Sciatic nerve (tissue), 2 donors: ENCODE data around the gene AFAP1L2. TPM values are rescaled to one million over a fixed set of nuclear protein-coding genes. Genes with fewer than 3 reads are reported as not detected.

Source experiments
- ATAC-seq: fragments of 200-7000 bp; cut with Tn5 transposase; one replicate; pipeline ENCODE4 v1.9.1; 2020; ENCODE audit warnings: mild to moderate bottlenecking, moderate library complexity
- DNase-seq: peaks from one replicate; pipeline ENCODE4 v3.0.0-alpha.2; 2020; ENCODE audit warnings: low spot score
- intact Hi-C: fragments of 100-400 bp; cut with DNase I; formaldehyde crosslinking; loops from one replicate; pipeline ENCODE4 v1.14.2; 2022
- total RNA-seq: library from RNA; stranded (reverse); fragmentation: NEBNext Ultra II Directional; extraction: Animal tissue kit (Norgen Biotek cat#: 25700); gene quantifications from one replicate; pipeline ENCODE4 v1.2.1, GENCODE V29; 2021
- donor health status: DM: no; HTN: no; CAD: no.
- donor health status: DM: no; HTN: no; CAD: no.

AFAP1L2 gene
- total RNA-seq, 1 donor from 2014 or later, result 144 TPM

DNA sequence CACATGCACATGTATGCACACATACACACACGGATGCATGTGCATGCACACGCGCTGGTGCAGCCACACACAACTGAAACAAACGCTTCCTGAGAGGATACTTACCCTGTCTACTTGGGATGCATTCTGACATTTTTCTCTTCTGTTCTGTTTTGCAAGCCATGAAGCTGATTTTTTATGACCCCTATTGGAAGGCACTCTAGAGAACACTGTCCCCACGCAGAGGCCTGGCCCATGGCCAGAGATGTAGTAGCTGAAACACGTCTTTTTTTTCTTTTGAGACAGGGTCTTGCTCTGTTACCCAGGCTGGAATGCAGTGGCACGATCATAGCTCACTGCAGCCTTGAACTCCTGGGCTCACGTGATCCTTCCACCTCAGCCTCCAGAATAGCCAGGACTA, 117.4 kb downstream of the AFAP1L2 start:
- intact Hi-C loops, result no loop called here
- DNase-seq, result peak; percentile 42
- no peak for ATAC-seq

DNA sequence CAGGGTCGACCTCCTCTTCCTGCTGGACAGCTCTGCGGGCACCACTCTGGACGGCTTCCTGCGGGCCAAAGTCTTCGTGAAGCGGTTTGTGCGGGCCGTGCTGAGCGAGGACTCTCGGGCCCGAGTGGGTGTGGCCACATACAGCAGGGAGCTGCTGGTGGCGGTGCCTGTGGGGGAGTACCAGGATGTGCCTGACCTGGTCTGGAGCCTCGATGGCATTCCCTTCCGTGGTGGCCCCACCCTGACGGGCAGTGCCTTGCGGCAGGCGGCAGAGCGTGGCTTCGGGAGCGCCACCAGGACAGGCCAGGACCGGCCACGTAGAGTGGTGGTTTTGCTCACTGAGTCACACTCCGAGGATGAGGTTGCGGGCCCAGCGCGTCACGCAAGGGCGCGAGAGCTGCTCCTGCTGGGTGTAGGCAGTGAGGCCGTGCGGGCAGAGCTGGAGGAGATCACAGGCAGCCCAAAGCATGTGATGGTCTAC, 118.3 kb downstream of the AFAP1L2 start:
- ATAC-seq (peak; percentile 9), DNase-seq (peak; percentile 59)
- intact Hi-C loops, result no loop called here

DNA sequence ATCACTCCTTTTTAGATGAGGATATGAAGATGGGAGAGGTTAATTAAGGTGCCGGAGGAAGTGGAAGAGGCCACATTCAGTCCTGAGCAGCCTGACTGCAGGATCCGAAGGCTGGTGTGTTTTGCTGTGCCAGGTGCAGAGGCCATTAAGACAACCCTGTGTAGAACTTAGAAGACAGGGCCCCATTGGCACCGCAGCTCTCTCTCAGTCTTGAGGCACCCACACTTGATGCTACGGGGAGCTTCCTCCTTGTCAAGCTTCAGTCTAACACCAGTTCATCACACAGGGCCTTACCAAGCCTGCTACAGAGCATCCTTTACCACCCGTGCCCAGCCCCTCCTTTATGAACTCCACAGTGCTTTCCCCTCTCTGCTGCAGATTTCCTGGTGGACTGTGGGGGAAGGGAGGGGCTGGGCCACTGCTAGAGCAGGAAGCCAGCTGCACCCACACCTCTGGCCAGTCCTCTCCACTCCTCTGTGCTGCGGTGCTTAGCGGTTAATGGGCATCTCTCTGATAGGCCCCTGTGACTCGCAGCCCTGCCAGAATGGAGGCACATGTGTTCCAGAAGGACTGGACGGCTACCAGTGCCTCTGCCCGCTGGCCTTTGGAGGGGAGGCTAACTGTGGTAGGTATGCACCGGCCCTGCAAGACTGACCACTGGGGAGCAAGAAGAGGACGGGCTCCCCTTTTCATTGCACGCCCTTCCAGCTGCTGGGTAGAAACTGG, 119.8 kb downstream of the AFAP1L2 start:
- ATAC-seq (no peak), DNase-seq (peak; percentile 54)
- intact Hi-C loops, result no loop called here

DNA sequence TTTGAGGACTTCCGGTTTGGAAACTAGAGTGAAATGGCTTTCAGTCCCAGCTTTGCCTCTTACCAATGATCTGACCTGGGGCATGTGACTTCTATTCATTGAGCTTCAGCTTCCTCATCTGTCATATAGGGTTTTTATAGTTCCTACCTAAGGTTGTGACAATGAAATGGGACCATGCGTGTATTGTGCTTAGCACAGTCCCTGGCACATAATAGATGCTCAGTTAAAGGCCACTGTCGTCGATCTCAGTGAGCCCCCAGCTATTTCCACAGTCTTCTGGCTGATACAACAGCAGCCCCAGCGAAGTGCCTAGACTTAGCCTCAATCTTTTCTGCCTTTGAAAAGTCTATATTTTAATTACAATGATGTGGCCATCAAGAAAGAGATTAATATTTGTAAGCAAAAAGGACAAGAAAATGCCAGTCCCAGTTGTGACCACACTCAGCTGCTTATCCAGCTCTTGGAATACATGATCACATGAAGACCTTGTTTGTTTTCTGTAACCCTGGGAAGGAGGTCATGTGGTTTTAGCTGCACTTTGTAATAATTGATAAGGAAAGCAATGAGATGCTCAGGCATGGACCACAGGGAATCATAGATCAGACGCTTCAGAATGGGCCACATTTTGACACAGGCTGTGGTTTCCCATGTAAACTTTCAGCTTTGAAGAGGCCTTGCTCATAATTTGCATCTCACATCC, 120.6 kb downstream of the AFAP1L2 start:
- intact Hi-C loops, result no loop called here
- ATAC-seq (no peak), DNase-seq (no peak)

DNA sequence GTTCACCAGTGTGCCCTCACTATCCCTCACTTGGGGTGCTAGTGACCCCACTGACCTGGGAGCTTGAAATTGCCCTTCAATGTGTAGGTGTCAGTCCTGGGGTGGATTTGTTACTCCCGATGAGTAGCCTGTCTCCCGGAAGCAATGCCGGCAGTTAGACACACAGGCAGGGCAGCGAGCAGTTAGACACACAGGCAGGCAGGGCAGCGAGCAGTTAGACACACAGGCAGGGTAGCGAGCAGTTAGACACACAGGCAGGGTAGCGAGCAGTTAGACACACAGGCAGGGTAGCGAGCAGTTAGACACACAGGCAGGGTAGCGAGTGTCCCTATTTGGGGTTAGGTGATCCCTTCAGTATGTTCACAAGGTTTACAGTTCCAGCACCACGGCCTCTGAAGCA, 121.2 kb downstream of the AFAP1L2 start:
- ATAC-seq (no peak), DNase-seq (no peak)
- intact Hi-C loops, result no loop called here

DNA sequence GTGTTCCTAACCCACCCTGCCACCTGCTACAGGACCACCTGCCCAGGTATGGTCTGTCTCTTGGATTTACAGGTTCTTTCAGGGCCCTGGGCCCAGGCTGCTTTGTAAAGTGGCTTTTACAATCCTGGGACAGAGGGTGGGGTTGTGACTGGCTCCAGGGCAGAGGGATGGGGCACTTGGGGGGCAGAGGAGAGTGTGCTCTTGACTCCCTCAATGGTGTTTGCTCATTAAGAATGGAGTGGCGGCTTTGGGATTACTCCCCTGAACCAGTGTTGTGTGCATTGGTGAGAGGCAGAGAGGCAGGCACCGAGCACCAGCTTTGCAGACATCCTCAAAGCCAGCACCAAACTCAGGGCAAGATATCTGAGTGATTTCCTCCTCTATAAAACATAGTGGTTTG, 121.8 kb downstream of the AFAP1L2 start:
- ATAC-seq, result no peak
- peak; percentile 35 for DNase-seq
- intact Hi-C loops, result no loop called here

DNA sequence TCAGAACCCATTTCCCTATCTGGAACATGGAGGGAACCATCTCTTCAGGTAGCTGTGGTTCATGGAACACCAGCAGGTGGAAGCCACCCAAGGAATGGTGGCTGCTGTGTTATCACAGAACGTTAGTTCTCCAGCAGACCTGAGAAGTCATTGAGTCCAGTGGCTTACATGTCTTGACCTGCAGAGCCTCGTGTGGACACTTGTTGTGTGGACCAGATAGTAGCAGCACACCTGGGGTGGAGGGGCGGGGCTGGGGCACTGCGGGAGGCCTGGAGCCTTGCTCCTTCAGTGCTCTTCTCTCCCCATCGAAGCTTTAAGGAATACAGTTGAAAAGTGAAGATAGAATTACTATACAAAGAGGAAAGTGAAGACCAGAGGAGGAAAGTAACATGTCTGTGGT, 122.8 kb downstream of the AFAP1L2 start:
- no peak for ATAC-seq
- intact Hi-C loops, result no loop called here
- peak; percentile 49 for DNase-seq

DNA sequence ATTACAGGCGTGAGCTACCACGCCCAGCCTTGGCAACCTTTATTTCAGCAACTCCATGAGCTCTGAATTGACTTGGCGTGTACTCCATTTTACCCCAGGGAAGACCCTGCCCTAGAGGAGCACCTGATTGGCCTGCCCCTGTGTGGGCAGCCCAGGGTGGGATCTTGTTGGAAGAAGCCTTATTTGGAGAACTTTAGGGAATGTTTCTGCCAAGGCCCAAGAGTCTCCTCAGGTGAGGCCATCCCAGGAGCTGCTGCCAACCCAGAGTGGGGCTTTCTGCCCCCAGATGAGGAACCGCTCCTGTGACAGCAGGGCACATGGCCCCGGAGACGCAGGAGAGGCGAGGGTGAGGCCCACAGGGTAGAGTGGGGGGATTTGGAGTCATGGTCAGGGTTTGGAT, 123.3 kb downstream of the AFAP1L2 start:
- ATAC-seq, result no peak
- intact Hi-C loops, result no loop called here
- peak; percentile 42 for DNase-seq

DNA sequence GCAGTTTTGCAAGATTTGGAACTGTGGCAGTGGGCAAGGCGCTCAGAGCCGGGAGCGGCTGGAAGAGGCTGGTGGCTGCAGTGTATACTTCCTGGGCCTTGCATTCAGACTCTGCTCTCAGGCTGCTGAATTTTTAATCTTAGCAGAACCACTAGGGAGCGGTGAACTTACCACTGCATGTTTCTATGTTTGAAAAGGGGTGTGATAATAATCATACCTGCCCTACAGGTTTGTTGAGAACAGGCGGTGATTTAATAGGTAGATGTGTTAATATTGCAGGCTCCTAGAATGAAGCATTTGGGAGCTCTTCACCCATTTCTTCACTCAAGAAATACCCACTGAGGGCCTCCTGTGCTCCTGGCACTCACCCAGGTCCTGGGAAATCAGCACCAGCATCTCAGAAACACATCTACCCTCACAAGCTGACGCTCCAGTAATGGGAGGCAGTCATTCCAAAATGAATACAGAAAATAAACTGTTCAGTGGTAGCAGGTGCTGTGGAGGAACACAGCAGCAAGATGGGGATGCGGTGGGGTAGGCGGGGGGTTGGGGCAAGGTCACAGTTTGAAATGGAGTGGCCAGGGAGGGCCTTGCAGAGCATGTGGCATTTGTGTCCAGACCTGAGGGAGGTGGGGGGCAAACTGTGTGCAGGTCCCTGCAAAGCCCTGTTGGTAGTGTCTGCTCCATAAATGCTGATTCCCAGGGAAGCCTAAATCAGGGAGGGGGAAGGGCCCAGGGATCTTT, 124.2 kb downstream of the AFAP1L2 start:
- ATAC-seq (no peak), DNase-seq (no peak)
- intact Hi-C loops, result no loop called here

DNA sequence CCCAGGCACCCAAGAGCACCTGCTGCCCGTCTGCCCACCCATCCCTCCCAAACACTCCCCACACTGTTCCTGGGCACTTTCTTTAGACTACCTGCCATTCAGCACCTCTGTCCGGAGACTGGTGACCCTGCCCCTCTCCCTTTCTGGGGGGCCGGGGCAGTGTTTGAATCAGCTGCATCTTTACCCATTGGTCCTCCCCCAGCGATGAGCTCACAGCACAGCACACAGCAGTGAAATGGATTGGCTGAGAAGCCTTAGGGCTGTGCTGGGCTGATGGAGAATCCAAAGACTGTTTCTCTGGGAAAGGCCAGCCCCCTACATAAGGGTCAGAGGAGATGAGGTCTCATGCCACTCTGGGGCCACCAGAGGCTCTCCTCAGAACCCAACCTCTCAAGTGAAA, 125.0 kb downstream of the AFAP1L2 start:
- DNase-seq, result no peak
- ATAC-seq, result no peak
- intact Hi-C loops, result no loop called here

DNA sequence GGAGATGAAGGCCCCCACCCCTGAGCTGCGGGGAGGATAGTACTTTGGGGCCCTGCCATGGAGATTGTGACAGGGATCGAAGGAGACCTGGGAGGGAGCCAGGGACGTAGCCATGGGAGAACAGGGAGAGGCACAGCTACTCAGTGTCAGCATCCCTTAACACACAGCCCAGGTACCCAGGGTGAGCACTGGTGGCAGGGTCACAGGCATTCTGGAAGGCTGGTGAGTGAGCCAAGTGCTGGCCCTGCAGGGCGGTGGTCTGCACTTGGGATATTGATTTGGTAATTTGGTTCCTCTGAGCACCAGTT, 125.5 kb downstream of the AFAP1L2 start:
- intact Hi-C loops, result no loop called here
- DNase-seq, result no peak
- peak; percentile 18 for ATAC-seq

DNA sequence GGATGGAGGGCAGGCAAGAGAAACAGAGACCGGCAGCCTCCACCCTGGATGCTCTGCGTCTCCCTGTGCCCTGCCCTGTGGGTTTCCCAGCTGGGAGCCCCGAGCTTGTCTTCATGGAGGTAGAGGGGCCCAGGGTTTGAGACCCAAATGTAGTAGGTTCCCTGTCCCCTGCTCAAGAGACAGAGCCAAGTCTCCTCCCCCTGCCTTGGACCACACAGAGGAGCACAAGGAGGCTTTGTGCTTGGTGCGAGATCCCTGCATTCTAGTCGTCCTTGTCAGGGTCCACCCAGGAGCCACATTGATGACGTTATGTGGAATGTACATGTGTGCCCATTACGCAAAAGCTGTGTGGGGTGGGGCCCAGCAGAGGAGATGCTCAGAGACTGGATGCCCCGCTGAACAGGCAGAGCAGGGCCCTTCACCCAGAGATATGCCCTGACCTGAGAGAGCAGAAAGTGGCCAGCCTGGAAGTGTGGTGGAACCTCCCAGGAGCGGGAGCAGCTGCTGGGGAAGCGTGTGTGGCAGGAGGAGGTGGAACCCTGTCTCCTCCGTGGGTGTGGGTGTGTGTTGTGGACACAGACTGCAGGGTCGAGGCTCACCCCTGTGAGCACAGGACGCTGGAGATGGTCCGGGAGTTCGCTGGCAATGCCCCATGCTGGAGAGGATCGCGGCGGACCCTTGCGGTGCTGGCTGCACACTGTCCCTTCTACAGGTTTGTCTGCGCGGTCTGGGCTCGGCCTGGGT, 126.0 kb downstream of the AFAP1L2 start:
- DNase-seq, result no peak
- intact Hi-C loops, result no loop called here
- ATAC-seq, result peak; percentile 14

DNA sequence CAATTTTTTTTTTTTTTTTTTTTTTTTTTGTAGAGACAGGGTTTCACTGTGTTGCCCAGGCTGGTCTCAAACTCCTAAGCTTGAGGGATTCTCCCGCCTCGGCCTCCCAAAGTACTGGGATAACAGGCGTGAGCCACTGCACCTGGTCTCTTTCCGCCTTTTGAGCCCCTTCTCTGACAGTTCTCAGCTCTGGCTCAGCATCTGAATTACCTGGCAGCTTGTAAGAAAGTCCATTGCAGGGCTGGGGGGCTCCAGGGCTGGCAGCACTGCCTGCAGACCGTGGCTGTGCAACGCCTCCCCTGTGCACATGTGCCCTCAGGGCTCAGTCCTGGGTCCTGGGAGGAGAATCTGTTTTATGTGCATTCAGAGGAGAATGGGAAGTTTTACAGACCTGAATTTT, 127.6 kb downstream of the AFAP1L2 start:
- DNase-seq, result no peak
- intact Hi-C loops, result no loop called here
- ATAC-seq, result no peak

DNA sequence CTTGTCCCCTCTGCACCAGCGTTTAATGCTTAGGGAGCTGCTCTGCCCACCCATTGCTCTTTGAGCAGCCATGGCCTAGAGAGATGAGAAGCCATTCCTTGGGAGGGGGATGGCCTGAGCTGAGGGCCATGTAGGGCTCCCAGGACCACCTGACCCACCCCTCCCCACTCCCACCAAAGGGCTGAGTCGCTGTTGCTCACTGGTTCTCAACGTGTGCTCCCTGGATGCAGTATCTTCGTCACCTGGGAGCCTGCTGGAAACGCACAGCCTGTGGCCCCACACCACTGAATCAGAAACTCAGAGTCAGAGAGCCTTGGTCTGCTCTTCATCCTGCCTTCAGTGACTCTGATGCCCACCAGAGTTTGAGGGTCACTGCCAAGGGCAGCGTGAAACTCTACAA, 128.2 kb downstream of the AFAP1L2 start:
- no peak for ATAC-seq
- no peak for DNase-seq
- intact Hi-C loops, result no loop called here

DNA sequence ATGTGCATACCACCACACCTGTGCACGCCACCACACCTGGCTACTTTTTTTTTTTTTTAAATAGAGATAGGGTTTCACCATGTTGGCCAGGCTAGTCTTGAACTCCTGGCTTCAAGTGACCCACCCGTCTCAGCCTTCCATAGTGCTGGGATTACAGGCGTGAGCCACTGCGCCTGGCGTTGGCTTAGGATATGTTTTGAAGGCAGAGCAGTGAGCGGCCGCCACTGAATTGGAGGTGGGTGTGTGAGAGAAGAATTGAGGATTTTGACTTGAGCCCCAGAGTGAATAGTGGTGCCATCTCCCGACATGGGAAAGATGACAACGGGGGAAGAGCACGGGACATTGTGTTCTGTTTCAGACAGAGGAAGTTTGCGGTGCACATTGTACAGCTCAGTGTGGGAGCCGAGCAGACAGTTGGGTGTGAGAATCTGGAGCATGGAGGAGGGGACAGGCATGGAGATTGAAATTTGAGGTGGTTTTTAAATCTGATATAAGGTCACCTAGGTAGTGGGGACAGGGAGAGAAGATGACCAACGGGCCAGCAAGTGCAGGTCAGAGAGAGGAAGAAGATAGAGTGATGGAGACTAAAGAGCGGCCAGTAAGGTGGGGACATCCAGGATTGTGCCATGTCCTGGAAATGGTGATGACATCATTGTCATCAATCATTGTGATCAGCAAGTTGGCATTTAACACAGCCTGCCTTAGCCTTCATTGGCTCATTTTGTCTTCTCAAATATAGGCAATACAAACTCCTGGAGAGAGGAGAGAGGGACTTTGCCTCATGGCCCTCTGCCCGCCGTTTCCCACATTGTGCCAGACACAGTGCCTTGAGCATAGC, 129.5 kb downstream of the AFAP1L2 start:
- no peak for DNase-seq
- intact Hi-C loops, result no loop called here
- ATAC-seq, result no peak

DNA sequence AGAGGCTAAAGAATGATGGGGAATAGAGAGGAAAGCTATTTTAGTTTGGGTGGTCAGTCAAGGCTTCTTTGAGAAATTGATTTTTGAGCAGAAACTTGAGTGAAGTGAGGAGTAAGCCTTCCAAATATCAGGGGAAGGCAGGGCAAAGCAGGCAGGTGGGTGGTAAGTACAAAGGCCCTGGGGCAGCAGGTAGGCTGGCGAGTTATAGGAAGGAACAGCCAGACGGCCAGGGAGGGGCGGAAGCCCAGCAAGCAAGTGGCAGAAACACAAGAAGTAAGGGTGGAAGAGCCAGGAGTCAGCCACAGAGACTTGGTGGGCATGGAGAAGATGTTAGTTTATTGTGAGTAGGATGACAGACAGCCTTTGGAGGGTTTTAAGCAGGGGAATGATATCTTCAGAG, 130.4 kb downstream of the AFAP1L2 start:
- intact Hi-C loops, result no loop called here
- no peak for ATAC-seq
- no peak for DNase-seq

DNA sequence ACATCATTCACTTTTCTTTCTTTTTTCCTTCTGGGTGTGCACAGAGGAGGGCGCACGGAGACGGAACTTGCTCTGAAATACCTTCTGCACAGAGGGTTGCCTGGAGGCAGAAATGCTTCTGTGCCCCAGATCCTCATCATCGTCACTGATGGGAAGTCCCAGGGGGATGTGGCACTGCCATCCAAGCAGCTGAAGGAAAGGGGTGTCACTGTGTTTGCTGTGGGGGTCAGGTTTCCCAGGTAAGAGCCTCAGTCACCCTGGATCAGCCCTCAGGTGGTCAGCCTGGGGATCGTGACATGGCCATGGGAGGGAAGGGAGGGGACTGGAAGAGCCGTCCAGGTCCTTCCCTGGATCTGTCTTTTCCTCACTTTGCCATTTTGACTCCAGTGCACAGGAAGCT, 131.6 kb downstream of the AFAP1L2 start:
- ATAC-seq (no peak), DNase-seq (no peak)
- intact Hi-C loops, result no loop called here

DNA sequence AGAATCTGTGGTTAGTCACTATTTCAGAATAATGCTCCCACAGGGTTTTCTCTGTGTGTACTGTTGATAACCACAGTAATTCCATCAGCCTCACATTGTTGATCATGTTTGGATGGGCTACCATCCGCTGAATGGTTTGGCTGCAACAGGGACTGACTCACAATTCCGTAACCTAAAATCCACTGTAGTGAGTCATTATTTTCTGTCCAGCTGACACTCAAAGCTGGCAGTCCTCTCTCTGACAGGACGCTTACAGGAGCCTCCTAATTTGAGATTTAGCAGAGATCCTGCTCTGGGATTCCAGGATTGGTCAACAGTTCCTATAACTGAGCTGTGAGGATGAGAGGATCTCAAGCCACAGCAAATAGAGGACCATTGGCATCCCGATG, 132.5 kb downstream of the AFAP1L2 start:
- intact Hi-C loops, result no loop called here
- DNase-seq, result no peak
- ATAC-seq, result peak; percentile 89
